Stomach (tissue), 4 donors: Measurements from ENCODE around the gene DIS3L2.

Experiments
- POLR2A ChIP-seq, 4 donors: fragments of 450-650 bp; IDR thresholded peaks; one replicate each; pipeline ENCODE4 v1.6.1; 2016; ENCODE audit warnings: antibody characterized with exemption in 4 of 4, control low read depth in 2 of 4, mild to moderate bottlenecking in 1 of 4, moderate library complexity in 1 of 4
- POLR2AphosphoS5 ChIP-seq, 3 donors: sonication (generic); formaldehyde crosslinking; IDR thresholded peaks; one replicate each; pipeline ENCODE4 v1.6.1; 2016; ENCODE audit warnings: antibody characterized with exemption in 3 of 3

GRCh38 chr2:232338759-232339106, 377.2 kb downstream of the DIS3L2 start:
- TF ChIP-seq POLR2AphosphoS5 (IDR thresholded peaks at IDR 0.05), result no peak
- no peak for TF ChIP-seq POLR2A (IDR thresholded peaks at IDR 0.05)
